ENCODE data around the gene AMOT.

DNA sequence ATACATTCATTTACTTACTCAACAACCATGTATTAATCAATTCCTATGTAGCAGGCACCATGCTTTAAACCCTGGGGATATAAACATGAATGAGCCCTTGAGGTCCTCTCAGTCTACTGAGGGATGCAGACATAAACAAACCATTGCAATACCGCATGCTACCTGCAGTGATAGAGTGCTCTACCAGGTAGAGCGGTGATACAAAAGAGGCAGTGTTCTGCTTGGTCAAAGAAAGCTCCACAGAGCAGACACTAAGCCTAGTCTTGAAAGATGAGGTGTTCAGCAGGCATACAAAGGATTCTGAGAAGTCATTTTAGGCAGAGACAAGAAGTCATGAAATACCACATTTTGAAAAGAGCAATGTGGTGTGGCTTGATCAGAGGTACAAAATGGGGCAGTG is 26.9 kb upstream of the AMOT start:
- TF ChIP-seq, protein P1, sequence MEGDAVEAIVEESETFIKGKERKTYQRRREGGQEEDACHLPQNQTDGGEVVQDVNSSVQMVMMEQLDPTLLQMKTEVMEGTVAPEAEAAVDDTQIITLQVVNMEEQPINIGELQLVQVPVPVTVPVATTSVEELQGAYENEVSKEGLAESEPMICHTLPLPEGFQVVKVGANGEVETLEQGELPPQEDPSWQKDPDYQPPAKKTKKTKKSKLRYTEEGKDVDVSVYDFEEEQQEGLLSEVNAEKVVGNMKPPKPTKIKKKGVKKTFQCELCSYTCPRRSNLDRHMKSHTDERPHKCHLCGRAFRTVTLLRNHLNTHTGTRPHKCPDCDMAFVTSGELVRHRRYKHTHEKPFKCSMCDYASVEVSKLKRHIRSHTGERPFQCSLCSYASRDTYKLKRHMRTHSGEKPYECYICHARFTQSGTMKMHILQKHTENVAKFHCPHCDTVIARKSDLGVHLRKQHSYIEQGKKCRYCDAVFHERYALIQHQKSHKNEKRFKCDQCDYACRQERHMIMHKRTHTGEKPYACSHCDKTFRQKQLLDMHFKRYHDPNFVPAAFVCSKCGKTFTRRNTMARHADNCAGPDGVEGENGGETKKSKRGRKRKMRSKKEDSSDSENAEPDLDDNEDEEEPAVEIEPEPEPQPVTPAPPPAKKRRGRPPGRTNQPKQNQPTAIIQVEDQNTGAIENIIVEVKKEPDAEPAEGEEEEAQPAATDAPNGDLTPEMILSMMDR (conservative IDR thresholded peaks at IDR 0.05; ENCODE audit: low read depth, low read length), result no peak
- no peak for TF ChIP-seq EZH2 (IDR thresholded peaks at IDR 0.05; ENCODE audit: low read length, unreplicated experiment)

Measured in PC-3 (cell line).